ENCODE measurements around the gene ZCCHC10. TPM values are rescaled to one million over a fixed set of nuclear protein-coding genes. Genes with fewer than 3 reads are reported as not detected.
A peak's percentile ranks its signal among the peaks of the same experiment; 100 is the strongest.

Gene ZCCHC10
- total and polyA plus RNA-seq, 4 donors = 5.1 to 24.2 (median 9.8) TPM

DNA sequence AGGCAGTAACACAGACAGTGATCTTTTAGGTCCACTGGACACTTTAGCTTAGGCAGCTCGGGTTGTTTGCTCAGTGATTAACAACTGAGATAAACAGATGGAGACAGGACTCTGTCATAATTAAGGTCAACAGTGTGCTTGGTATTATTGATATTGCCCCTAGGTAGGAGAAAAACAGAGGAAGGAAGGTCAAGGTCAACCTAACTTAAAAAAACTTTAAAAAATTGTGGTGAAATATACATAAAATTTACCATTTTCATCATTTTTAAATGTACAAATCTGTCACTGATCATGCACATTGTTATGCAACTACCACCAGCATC, 23.3 kb upstream of the ZCCHC10 start:
- Histone ChIP-seq H3K4me3 (ENCODE audit: low read depth in 1 of 3, low read length in 3 of 3) (no peak overlapping the region), H3K27me3 (ENCODE audit: control insufficient read depth in 4 of 4, insufficient read depth in 4 of 4, low read length in 3 of 4) (no peaks in the 10 kb centered on the region), H3K36me3 (ENCODE audit: control insufficient read depth in 4 of 4, insufficient read depth in 3 of 4, low read depth in 1 of 4, low read length in 3 of 4) (no peaks in the 10 kb centered on the region), H3K27ac (ENCODE audit: low read depth in 1 of 2, low read length in 2 of 2) (peak overlapping the region; percentile 72), H3K9ac (ENCODE audit: low read depth in 1 of 2, low read length in 2 of 2) (peak overlapping the region; percentile 43 to 64), H3K4me1 (ENCODE audit: control insufficient read depth in 4 of 4, insufficient read depth in 4 of 4, low read length in 3 of 4) (peaks cover 6 to 29% (median 20%) of the 10 kb centered on the region in 4 donors), H3K9me3 (ENCODE audit: control insufficient read depth in 4 of 4, low read length in 3 of 4) (no peaks in the 10 kb centered on the region)
- TF ChIP-seq GABPA (IDR thresholded peaks at IDR 0.05 in 1 of 2, conservative IDR thresholded peaks at IDR 0.05 in 1 of 2) (peak in 1 of 2 donors; percentile 48), RXRA (IDR thresholded peaks at IDR 0.05) (peak; percentile 75 to 80), RAD21 (IDR thresholded peaks at IDR 0.05) (peak; percentile 41 to 45), SP1 (IDR thresholded peaks at IDR 0.05) (peak; percentile 83), TAF1 (conservative IDR thresholded peaks at IDR 0.05) (no peak), FOXA2 (IDR thresholded peaks at IDR 0.05) (peak; percentile 99), HNF4A (conservative IDR thresholded peaks at IDR 0.05) (peak; percentile 71 to 74), YY1 (IDR thresholded peaks at IDR 0.05) (peak; percentile 57), FOXA1 (IDR thresholded peaks at IDR 0.05) (peak; percentile 98), JUND (IDR thresholded peaks at IDR 0.05) (peak in 1 of 2 donors; percentile 59), EGR1 (IDR thresholded peaks at IDR 0.05; ENCODE audit: low read depth in 2 of 2) (no peak), HNF4G (IDR thresholded peaks at IDR 0.05) (peak; percentile 40), NR2F2 (IDR thresholded peaks at IDR 0.05) (peak; percentile 42)
- TF ChIP-seq, protein P1, sequence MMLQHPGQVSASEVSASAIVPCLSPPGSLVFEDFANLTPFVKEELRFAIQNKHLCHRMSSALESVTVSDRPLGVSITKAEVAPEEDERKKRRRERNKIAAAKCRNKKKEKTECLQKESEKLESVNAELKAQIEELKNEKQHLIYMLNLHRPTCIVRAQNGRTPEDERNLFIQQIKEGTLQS (IDR thresholded peaks at IDR 0.05) = no peak
- TF ChIP-seq, protein P2, sequence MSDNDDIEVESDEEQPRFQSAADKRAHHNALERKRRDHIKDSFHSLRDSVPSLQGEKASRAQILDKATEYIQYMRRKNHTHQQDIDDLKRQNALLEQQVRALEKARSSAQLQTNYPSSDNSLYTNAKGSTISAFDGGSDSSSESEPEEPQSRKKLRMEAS (IDR thresholded peaks at IDR 0.05) = peak; percentile 52
- TF ChIP-seq, protein P3, sequence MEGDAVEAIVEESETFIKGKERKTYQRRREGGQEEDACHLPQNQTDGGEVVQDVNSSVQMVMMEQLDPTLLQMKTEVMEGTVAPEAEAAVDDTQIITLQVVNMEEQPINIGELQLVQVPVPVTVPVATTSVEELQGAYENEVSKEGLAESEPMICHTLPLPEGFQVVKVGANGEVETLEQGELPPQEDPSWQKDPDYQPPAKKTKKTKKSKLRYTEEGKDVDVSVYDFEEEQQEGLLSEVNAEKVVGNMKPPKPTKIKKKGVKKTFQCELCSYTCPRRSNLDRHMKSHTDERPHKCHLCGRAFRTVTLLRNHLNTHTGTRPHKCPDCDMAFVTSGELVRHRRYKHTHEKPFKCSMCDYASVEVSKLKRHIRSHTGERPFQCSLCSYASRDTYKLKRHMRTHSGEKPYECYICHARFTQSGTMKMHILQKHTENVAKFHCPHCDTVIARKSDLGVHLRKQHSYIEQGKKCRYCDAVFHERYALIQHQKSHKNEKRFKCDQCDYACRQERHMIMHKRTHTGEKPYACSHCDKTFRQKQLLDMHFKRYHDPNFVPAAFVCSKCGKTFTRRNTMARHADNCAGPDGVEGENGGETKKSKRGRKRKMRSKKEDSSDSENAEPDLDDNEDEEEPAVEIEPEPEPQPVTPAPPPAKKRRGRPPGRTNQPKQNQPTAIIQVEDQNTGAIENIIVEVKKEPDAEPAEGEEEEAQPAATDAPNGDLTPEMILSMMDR (IDR thresholded peaks at IDR 0.05; ENCODE audit: low read depth, low read length, missing input control) = no peak
- TF ChIP-seq, protein P4, sequence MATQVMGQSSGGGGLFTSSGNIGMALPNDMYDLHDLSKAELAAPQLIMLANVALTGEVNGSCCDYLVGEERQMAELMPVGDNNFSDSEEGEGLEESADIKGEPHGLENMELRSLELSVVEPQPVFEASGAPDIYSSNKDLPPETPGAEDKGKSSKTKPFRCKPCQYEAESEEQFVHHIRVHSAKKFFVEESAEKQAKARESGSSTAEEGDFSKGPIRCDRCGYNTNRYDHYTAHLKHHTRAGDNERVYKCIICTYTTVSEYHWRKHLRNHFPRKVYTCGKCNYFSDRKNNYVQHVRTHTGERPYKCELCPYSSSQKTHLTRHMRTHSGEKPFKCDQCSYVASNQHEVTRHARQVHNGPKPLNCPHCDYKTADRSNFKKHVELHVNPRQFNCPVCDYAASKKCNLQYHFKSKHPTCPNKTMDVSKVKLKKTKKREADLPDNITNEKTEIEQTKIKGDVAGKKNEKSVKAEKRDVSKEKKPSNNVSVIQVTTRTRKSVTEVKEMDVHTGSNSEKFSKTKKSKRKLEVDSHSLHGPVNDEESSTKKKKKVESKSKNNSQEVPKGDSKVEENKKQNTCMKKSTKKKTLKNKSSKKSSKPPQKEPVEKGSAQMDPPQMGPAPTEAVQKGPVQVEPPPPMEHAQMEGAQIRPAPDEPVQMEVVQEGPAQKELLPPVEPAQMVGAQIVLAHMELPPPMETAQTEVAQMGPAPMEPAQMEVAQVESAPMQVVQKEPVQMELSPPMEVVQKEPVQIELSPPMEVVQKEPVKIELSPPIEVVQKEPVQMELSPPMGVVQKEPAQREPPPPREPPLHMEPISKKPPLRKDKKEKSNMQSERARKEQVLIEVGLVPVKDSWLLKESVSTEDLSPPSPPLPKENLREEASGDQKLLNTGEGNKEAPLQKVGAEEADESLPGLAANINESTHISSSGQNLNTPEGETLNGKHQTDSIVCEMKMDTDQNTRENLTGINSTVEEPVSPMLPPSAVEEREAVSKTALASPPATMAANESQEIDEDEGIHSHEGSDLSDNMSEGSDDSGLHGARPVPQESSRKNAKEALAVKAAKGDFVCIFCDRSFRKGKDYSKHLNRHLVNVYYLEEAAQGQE (IDR thresholded peaks at IDR 0.05) = peak; percentile 68
- TF ChIP-seq, protein P5, sequence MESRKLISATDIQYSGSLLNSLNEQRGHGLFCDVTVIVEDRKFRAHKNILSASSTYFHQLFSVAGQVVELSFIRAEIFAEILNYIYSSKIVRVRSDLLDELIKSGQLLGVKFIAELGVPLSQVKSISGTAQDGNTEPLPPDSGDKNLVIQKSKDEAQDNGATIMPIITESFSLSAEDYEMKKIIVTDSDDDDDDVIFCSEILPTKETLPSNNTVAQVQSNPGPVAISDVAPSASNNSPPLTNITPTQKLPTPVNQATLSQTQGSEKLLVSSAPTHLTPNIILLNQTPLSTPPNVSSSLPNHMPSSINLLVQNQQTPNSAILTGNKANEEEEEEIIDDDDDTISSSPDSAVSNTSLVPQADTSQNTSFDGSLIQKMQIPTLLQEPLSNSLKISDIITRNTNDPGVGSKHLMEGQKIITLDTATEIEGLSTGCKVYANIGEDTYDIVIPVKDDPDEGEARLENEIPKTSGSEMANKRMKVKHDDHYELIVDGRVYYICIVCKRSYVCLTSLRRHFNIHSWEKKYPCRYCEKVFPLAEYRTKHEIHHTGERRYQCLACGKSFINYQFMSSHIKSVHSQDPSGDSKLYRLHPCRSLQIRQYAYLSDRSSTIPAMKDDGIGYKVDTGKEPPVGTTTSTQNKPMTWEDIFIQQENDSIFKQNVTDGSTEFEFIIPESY (IDR thresholded peaks at IDR 0.05) = peak; percentile 68
- no peak for DNase-seq (ENCODE audit: low spot score)
- 16% methylated on average over 1 of the region's 1 CpG for WGBS

Measured in liver (tissue), 9 donors.